DMS153 treated with DMSO at 0.1 percent for 48 hours (cell line): ENCODE data around the gene DCAF6.

Source experiments
- DNase-seq: peaks from one replicate; lab custom pipeline; 2025; ENCODE audit not compliant: unreplicated experiment; lab: John Stamatoyannopoulos, UW

Gene DCAF6

DNA sequence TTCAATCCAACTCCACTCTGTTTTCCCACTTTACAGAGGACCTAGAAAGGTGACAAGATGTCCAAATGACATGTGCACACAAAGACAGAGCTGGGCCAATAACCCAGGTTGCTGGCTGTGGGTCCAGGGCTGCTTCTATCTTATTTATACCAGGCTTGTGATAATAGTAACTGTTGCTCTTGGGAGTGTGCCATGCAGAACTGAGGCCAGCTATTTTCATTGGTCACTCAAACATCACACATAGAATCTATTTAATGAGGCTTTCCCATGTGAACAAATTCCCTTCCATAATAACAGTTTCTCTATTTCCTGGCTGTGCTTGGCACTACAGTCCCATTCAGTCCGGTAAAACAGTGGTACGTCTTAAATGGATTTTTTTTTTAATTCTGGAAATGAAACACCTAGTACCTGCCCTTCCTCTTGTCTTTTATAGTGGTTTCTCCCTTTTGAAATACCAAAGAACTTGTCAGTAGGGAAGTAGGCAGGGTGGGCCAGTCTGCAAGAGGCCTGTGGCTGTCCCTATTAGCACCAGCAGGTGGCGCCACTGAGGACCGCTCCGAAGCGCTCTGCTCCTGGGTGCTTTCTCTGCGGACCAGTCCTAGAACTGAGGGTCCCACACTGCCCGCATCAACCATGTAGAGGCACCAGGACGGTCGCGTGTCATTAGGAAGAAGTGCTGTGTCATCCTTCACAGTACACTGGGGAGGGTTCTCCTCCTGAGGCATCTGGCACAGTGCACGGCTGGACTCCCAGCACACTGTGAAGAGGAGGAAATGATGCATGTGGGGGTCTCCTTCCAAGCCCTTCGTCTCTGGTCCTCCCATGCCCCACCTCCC is 148.1 kb downstream of the DCAF6 start:
- peak; percentile 9 for DNase-seq

DNA sequence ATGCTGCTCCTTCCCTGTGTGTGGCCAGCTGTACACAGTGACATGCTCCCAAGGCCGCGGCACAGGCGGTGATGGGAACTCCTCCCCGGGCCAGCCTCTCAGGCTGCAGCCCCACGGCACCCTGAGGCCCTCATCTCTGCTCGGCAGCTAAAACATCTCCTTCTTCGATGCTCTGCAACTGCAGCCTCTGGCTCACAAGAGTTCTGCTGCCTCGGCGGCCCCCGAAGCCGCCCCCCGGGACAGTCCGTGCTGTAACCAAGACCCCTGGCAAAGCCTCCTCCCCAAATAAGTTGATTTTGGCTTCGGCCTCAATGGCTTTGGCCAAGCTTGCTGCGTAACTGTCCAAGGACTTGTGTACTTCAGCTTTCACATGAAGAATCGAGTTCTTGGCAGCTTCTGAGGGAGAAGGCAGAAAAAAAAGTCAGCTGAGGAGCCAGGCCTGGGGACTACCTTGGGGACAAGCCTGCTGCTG is 149.0 kb downstream of the DCAF6 start:
- no peak for DNase-seq

DNA sequence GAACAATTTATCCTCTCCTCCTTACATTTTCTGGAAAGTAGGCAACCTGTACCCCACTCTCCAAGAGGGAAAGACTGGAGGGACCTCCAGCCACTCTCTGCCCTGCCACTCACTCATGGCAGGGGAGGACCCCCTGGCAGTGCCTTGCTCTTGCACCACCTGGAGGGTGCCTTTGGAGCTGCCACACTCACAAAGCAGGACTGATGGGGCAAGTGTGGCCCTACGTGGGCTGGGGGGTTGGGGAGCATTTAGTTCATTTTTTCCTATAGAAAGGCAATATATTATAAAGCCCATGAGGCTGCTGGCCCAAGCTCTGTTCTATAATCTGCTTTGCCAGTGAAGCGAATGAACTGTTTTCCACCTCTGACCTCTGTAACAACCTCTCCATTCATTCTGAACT is 150.0 kb downstream of the DCAF6 start:
- no peak for DNase-seq

DNA sequence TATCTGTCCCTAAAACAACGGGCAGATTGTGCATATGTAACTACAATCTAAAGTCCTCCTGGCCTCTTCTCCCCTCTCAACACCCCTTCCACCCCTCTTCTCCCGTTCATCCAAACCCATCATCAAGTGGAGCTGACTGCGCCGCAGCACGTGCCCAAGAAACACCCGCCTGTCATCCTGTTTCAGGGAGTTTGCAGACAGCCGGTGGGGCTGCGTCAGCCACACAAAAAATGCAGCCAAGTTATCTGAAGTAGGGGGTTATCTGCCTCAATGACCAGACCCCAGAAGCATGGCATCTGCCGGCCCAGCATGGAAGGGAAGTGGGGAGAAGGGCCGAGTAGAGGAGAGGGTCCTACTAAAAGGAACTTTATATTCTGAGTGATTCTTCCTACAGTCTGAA is 151.2 kb downstream of the DCAF6 start:
- no peak for DNase-seq

DNA sequence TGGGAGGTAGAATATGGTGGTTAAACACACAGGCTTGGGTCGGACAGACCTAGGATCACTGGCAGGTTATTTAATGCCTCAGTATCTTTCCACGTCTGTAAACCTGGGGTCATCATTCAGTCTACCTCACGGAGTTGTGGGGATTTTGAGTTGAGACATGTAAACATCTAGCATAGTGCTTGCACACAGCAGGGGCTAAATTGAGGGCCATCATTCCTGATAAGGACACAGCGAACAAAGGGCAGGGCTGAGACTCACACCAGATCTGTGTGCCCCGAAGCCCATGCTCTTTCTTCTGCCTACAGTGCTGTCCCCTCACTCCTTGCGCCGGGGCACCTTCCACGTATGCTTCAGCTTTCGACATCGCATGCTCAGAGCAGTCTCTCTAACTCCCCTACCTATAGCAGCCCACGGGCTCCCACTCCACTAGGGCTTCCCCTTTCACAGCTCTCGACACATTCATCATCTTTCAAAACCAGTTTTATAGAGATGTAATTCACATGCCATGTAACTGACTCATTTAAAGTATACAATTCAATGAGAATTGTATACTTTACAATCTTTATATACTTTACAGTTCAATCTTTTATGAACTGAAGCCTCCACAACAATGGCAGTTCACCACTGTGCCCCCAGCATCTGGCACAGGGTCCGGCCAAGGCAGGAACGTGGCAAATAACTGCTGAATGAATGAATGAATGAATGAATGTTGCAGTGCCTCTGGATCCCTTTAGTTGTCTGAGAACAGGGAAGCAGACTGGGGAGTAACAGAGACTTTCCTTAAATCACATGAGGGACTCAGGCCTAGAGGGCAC is 152.2 kb downstream of the DCAF6 start:
- DNase-seq = no peak

DNA sequence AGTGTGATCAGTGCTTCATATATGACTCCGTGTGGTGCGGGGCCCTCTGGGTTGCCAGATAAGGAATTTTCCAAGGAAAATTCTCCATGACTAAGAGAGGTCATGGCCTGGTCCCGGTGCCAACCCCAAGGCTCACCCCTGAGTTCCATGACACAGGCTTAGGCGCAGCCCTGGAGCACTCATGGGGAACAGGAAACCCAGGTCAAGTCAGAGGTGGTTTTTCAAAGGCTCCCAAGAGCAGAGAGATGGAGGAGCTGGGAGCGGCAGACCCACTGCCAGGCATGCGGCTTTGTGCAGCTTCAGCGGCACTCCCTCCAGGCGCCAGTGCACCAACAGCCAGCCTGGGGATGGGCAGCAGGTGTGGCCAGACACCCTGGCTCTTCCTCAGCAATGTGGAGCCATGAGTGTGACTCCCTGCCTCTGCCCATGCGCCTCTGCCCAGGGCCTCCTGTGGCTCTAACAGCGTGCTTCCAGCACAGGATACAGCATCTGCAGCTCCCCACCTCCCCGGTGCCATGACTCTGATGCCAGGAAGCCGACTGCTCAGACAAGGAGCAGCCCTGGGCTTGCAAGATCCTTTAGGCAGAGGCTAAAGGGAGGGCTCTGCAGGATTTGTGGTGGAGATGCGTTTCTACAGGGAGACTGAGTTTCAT is 153.0 kb downstream of the DCAF6 start:
- DNase-seq = no peak

DNA sequence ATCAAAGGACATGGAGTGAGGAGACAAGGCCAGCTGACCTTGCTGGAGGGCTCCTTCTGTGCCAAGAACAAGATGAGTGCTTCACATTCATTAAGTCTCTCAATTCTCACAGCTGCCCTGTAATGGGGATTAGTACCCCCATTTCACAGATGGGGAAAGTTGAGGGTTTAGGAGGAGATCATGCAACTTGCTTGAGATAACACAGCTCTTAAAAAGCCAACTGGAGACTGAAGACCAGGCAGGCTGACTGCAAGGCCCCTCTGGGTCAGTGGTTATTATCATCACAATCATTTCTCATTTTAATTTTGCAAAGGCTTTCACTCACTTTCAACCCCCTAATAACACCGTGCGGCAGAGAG is 153.5 kb downstream of the DCAF6 start:
- no peak for DNase-seq

DNA sequence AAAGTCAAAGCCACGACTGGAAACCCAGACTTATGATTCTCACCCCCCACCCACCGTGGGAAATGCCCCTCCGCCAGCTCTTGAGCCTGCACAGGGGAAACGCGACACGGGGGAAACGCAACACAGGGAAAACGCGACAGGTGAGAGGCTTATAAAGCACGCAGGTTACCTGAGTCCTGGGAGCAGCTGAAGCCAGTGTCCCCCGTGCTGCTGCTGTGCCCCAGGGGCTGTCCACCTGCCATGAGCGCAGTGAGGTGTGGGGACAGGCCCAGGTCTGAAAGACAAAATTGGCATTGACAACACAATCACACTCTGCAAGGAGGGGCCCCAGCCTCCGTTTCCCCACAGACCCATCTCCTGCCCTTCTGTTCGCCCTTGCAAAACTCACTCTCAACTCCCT is 153.9 kb downstream of the DCAF6 start:
- DNase-seq = no peak

DNA sequence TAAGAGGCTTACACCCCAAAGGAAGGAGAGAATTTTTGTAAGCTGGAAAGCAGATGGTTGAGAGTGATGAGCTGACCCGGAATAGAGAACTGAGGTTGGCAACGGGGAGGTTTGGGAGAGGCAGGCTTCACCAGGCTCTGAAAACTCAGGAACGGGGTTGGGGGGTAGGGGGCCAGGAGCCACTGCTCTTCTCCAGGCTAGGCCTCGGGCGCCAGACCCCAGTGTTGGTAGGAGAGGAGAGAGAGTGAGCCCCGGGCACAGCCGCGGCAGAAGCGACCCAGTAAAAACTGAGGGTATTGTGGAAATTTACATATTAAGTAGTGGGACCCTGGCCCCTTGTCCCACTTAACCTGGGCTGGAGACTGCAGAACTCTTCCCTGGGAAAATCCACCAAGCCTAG is 154.6 kb downstream of the DCAF6 start:
- no peak for DNase-seq

DNA sequence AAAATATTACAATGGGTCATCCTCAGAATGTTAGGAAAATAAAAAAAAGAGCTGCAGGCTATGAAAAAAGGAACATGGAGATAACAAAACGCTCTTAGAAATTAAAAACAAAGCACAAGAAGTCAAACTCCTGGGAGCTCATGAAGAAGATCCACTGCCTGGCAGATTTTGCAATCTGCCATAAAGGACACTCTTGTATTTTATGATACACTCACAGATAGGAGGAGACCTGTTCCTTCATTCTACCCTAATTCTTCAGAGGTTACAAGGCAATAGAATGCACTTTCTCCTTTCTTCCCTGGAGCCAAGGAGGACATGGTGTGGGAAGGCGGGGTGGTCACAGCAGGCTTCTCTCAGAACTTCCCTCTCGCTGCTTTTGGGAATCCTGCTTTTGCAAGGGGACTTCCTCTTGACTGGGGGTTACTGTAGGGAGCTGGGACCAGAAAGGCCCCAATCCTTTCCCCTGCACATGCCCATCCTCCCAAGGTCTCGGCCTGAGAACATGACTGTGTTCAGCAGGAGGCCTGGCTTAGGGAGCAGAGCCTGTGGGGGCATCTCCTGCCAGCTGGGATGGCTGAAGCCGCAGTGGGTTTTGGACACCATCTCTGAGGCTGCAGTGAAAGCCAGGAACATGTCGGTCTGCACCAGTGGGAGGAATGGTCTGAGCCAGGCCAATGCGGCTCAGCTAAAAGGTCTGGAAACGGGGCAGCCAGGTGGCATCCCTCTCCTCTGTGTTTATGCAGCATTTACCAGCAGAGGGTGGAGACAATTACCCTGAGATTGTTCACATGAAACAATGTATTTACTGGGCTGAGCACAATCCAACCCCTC is 155.5 kb downstream of the DCAF6 start:
- no peak for DNase-seq

DNA sequence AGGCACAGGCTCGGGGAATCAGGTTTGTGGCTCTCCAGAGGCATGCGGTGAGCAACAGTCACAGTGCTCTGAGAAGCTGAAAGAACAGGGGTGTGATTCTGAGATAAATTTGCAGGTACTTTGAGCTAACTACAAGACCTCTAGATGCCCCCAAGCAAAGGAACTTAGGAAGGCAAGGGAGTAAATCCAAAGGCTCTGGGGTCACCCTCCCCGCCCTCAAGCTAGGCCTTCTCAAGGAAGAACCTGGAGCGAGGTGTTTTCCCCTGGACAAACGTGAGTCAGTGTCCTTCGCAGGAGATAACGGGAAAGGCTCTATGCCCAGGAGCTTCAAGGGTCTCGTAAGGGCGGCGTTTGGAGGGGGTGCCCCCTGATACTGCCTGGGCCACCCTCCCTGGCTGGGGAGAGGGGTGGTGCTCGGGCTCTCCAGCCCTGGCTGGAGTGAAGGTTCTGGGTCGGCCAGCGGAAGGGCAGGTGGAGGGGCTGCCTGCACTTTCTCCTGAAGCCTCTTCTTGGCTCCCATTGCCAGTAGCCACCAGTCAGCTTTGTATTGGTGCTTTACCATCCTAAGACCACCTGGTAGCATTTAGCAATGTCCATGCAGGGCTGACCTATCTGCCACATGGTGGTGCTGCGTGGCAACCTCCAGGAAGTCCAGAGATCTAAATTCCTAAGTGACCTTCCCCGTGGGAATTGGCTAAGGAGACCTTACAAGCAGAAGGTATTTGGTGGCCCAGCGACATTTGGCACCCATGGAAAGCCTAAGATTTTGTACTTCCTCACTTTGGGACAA is 156.3 kb downstream of the DCAF6 start:
- DNase-seq = no peak

DNA sequence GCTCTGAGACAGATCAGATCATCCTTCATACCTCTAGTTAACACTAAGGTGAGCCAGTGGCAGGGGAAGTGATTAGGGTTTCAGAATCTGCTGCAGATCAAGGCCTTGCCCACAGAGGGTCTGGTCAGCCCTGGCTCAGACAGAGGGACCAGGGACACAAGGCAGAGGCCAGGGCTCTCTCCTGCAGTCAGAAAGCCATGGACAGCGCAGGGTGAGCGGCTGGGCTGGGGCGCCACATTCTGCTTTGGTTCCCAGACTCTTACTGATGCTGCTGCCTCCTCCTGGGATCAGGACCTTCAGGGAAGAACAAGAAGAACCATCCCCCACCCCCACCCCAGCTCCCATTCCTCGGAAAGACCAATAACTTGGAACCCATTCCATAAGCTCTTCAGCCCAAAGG is 157.1 kb downstream of the DCAF6 start:
- no peak for DNase-seq

DNA sequence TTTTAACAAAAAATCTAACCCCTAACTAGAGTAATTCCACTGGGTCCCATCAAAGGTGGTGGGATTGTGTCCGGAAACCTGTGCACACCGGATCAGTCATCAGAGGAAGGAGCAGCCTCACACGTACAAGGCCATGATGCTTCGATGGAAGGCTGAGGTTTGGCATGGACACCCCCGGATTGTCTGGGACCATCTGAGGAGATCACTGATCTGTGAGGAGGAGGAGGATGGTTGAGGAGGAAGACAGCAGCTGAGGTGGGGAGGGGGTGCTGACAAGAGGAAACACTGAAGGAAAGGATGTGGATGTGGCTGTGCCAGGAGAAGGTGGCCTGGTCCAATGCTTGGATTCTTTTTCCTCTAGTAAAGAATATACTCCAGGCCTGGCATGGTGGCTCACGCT is 159.0 kb downstream of the DCAF6 start:
- no peak for DNase-seq

DNA sequence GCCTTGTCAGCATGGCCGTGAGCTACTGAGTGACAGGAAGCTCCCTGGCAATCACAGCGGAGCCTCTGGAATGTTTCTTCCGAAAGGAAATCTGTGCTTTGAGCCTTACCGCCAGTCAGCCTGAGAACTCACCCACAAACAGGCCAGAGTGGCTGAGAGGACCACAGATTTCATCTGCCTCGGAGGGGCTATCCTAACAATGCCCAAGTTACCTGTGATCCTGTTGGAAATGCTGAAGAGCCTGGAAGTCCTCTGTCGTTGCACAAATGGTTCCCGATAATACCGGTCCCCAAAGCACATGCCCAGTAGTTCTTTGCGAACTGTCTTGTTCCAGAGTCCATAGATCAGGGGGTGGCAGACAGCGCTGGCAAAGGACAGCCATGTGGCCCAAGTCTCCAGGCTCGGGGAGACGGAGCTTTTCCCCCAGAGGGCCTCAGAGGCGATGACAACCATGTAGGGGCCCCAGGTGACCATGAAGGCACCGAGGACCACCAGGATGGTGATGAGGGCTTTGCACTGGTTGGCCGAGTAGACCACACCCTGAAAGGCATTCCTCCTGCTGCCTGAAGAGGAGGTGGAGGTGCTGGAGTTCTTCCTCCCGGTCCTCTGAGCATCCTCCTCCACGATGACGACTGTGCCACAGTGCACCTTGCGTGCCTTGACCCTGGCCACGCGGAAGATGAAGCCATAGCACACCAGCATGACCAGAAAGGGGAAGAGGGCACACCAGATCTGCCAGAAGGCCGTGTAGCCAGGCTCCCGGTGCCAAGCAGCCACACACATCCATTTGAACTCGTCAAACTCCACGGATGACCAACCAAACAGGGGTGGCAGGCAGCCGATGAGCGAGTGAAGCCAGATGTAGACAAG is 160.0 kb downstream of the DCAF6 start:
- no peak for DNase-seq

DNA sequence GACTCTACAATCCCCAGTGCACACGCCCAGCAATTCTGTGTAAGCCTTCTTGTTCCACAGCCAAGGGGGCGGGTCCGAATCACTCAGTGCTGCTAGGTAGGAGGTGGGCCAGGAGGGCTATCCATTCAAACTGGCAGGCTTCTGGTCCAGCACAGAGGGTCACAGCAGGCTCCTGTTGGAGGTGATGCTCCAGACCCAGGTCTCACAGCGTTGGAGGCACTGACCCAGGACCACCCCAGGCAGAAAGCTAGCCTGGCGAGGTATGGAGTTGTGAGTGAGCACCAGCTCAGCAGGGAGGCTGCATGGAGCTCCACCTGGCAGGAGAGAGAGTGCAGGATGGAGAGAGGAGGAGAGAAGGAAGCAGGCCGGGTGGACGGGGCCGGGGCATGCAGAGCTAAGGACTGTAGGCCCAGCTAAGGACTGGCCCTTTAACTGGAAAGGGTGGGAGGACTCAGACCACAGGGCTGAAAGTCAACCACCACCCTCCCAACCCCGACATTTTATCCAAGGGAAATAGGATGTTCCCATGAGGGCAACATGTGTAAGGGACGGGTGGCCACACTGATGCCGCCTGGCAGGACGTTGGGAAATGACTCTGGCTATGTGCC is 161.5 kb downstream of the DCAF6 start:
- no peak for DNase-seq

DNA sequence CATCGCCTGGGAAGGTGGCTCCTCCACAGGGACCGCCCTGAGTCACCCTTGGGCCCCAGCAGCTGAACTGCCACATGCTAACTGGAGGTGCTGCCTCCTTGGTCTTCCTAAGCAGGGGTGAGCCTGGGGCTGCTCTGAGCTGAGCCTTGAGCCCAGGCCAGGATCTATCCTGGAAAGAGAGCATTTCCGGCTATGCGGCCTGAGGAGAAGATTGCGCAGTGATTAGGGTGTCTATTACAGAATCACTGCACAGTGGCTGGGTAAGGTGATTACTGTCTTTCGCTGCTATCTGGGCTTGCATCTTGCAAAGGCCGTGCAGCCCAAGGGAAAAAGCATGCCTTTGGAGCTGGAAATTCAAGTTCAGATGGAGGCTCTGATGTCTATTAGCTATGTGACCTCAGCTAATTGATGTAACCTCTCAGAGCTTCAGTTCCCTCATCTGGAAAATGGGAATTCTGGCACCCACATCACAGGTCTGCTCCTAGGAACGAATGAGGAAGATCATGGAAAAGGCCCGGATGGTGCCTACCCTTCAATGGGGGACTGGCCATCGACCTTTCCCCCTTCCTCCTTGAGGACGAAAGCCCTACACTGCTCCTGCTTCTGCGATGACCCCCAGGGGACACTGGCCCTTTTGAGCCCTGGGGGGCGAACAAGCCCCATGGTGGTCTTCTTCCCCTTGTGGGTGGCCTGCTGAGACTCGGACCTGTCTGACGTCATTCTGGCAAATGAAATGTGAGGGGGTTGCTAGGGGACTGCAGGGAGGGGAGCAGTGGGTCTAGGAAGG is 162.2 kb downstream of the DCAF6 start:
- no peak for DNase-seq

DNA sequence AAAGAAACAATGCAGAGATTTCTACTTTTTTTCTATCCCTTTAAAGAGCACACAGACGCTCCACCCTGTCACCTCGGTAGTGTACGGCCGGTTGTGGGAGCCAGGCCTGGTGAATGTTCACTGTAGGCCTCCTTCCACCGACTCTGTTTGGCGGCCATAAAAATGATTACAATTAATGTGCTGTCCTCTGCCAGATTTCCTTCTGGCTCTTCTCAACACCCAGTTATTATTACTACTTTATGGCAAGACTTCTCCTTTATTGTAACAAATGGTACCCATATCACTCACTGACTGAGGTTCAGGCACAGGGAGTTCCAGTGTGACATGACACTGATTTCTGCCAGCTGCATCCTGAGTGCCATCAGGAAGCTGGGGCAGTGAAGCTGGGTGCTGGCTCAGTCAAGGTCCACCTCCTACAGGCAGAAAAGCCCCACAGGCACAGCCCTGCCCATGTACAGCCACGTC is 162.9 kb downstream of the DCAF6 start:
- no peak for DNase-seq
